Skeletal muscle tissue (tissue), 4 donors: Measurements from ENCODE around the gene AMZ1. TPM values are rescaled to one million over a fixed set of nuclear protein-coding genes. Genes with fewer than 3 reads are reported as not detected.
"Not testable (repeated sequence)": the region's sequence is repeated elsewhere in the genome, so short reads cannot be mapped to it uniquely, and the experiment has no call there.

ENCODE experiments used
- H3K27ac ChIP-seq: one replicate; pipeline ENCODE4 v1.7.0; 2013; ENCODE audit warnings: mild to moderate bottlenecking, low read depth, low read length, inconsistent platforms
- H3K27me3 ChIP-seq, 3 donors: one replicate each; pipeline ENCODE4 v1.7.0; 2013; ENCODE audit warnings: low read length in 3 of 3; ENCODE audit not compliant: control insufficient read depth in 3 of 3, insufficient read depth in 3 of 3
- H3K36me3 ChIP-seq, 3 donors: one replicate each; pipeline ENCODE4 v1.7.0; 2013; ENCODE audit warnings: low read length in 3 of 3; ENCODE audit not compliant: control insufficient read depth in 3 of 3, insufficient read depth in 3 of 3
- H3K4me1 ChIP-seq, 3 donors: one replicate each; pipeline ENCODE4 v1.7.0; 2013; ENCODE audit warnings: low read length in 3 of 3, mild to moderate bottlenecking in 3 of 3; ENCODE audit not compliant: control insufficient read depth in 3 of 3, insufficient read depth in 3 of 3
- H3K4me3 ChIP-seq, 3 donors: one replicate each; pipeline ENCODE4 v1.7.0; 2013; ENCODE audit warnings: low read length in 3 of 3
- H3K9ac ChIP-seq, 3 donors: one replicate each; pipeline ENCODE4 v1.7.0; 2013; ENCODE audit warnings: low read length in 3 of 3, mild to moderate bottlenecking in 3 of 3, moderate library complexity in 2 of 3, low read depth in 1 of 3
- H3K9me3 ChIP-seq, 3 donors: one replicate each; pipeline ENCODE4 v1.7.0; 2013; ENCODE audit warnings: low read length in 3 of 3; ENCODE audit not compliant: control insufficient read depth in 3 of 3
- total RNA-seq: library from RNA; depleted of rRNA; stranded (reverse); fragments of >200 nt; gene quantifications from one replicate; pipeline ENCODE4 v1.2.3, GENCODE V29; 2014
- donor health status: Osteomylitis.

AMZ1 gene
- total RNA-seq, 1 donor from 2014 or later, result under 0.01 TPM

DNA sequence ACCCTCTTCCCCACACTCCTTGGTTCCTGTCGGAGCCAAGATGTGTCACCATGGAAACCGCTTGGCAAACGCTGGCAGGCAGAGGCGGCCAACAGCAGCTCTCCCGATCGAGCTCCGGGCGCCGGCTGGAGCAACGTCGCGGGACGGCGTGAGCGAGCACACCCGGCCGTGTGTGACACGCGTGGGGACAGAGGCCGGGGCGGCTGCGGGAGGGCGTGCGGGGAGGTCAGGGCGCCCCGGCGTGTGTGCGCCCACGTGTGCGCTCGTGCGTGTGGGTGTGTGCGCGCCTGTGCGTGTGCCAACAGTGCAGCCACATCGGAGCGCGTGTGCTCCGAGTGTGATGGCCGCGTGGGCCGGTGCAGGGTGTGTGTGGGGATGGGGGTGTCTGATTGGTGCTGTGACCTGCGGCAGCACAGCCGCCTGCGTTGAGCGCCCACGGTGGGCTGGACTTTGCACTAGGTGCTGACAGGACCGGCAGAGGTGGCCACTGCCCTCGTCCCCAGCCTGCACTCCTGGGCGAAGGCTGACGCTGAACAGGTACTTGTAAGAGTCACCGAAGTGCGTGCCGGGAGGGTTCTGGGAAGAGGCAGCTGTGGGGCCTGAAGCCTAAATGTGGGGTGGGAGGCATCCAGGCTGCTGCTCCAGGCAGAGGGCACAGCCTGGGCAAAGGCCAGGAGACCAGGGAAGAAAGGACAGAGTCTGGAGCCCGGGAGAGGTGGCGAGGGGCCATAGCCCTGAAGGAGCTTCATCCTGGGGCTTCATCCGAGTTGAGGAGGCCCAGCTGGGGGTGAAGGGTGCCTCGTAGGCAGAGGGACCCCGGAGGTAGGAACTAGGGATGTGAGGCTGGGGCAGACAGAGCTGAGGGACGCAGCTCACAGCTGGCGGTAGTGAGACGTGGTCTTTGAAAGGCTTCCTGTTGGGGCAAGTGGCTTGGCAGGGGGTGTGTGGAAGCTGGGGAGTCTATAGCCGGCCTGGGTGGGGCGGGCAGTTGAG lies 8.6 kb upstream of the AMZ1 start:
- H3K9ac ChIP-seq, H3K4me1 ChIP-seq, H3K36me3 ChIP-seq, H3K27ac ChIP-seq, H3K9me3 ChIP-seq, H3K4me3 ChIP-seq: not testable (repeated sequence)
- peaks cover 17 to 36% (median 27%) of the 10 kb centered on the region in 3 donors for H3K27me3 ChIP-seq

DNA sequence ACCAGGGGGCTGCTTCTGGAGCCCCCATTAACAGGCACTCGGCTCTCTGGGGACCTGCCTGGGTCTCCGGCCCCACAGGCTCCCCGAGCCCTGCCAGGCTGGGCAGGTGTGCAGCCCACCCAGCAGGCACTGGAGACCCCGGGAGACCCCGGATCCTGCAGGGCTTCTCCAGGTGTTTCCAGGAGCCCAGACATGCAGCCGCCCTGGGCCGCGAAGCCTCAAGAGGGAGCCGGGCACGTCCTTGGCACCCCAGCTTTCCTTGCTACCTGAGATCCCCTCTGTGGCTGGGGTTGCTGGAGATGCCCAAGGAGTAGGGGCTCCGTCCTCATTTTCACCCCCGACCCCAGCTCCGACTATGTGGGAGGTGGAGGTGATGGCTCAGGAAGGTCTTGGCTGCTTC lies 7.7 kb upstream of the AMZ1 start:
- Histone ChIP-seq H3K36me3 (no peaks in the 10 kb centered on the region), H3K4me3 (no peak overlapping the region), H3K27me3 (peaks cover 18 to 38% (median 29%) of the 10 kb centered on the region in 3 donors), H3K9ac (no peak overlapping the region), H3K4me1 (no peaks in the 10 kb centered on the region), H3K9me3 (peaks cover 0 to 3% (median 0%) of the 10 kb centered on the region in 3 donors), H3K27ac (no peak overlapping the region)

DNA sequence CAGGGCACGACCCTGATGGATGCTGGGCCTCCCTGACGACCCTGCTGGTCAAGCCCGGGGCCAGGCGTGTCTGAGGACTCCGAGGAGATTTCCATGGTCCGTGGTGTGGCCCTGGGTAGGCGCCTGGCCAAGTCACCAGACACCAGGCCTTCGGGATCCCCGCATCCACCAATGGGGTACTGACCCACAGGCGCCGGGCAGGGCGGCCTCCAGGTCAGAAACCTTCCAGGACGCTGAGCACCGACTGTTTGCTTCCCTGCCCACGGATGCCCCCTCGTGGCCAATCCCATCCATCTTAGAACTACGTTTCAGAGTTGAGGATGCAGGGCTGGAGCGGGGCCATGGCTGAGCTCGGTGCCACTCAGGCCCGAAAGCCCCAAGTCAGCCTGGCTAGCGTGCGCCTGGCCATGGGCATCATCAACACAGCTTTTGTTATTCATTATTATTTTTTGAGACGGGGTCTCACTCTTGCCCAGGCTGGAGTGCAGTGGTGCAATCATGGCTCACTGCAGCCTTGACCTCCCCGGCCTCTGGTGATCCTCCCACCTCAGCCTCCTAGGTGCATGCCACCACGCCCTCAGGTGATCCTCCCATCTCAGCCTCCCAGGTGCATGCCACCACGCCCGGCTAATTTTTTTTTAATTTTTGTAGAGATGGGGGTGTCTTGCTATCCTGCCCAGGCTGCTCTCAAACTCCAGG lies 7.1 kb upstream of the AMZ1 start:
- Histone ChIP-seq H3K9ac (no peak overlapping the region), H3K36me3 (no peaks in the 10 kb centered on the region)

DNA sequence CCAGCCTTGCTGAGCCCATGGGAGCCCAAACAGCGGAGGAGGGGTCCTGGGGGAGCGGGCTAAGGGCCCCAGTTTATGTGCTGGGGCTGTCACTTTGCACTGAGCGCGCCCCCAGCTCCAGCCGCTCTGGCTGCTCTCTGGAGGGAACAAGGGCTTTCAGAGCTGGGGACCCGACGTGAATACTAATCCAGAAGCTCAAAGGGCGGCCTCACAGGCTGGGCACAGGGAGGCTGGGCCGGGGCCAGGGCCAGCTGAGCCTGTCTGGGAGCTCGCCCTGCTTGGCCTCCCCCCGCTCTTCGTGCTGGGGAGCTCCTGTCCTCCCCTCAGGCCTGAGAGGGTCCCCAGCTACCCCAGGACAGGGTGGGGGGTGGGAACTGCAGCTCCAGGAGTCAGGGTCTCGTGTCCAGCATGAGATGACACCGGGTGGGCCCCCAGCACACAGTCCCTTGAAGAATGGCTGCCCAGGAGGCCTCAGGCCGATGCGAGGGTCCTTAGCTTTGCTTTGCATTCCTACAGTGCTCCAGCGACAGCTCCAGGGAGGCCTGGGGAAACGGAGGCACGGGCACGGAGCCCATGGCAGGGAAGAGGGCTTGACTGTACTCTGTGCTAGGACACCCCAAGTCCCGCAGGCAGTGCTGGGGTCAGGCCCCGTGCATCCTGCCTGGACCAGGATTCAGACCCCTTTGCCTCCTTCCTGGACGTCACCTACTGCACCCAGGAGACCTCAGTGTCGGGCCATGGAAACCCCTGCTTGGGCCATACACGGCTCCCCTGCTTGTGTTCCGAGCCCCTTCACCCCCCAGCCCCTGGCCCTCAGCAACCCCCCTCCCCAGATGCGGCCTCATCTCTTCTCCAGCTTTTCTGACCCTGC lies 5.8 kb upstream of the AMZ1 start:
- Histone ChIP-seq H3K9ac (no peak overlapping the region), H3K27ac (no peak overlapping the region), H3K36me3 (no peaks in the 10 kb centered on the region), H3K4me3 (no peak overlapping the region), H3K4me1 (peaks cover 0 to under 1% (median 0%) of the 10 kb centered on the region in 3 donors), H3K9me3 (no peaks in the 10 kb centered on the region), H3K27me3 (peaks cover 30 to 48% (median 39%) of the 10 kb centered on the region in 3 donors)

More for the DNA sequence above, 7.1 kb upstream of the AMZ1 start:
- no peaks in the 10 kb centered on the region for H3K4me1 ChIP-seq
- H3K27me3 ChIP-seq, result peaks cover 20 to 40% (median 32%) of the 10 kb centered on the region in 3 donors
- no peaks in the 10 kb centered on the region for H3K9me3 ChIP-seq
- H3K27ac ChIP-seq, result no peak overlapping the region
- no peak overlapping the region for H3K4me3 ChIP-seq

DNA sequence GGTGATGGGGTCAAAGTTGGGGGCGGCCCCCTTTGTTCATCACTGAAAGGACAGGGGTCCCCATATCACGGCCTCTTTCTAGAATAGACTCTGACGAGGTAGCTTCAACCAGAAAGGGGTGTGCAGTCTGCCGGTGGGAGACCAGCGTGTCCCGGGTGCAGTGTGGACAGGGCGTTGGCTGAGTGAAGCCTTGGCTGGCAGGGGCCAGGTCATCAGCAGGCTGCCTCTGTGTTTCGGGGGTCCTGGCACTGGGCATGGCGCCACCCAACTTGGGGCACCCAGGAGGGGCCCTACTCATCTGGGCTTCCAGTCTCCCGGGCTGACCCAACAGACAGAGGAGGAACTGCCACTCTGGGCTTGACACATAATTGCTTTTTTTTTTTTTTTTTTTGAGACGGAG lies 3.5 kb upstream of the AMZ1 start:
- Histone ChIP-seq H3K27me3 (peaks cover 48 to 70% (median 59%) of the 10 kb centered on the region in 3 donors), H3K4me3 (no peak overlapping the region)

DNA sequence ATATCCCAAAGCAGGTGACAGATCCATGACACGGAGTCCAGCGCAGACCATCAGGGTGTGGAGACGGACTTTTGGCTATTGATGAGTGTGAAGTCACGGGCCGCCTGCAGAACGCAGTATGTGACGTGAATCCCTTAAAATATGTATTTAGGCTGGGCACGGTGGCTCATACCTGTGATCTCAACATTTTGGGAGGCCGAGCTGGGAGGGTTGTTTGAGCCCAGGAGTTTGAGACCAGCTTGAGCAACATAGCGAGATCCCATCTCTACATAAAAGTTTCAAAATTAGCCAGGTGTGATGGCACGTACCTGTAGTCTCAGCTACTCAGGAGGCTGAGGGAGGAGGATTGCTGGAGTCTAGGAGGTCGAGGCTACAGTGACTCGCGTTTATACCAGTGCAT lies 1.9 kb upstream of the AMZ1 start:
- H3K27me3 ChIP-seq, result peaks cover 53 to 62% (median 58%) of the 10 kb centered on the region in 3 donors
- H3K4me3 ChIP-seq, result no peak overlapping the region
- no peaks in the 10 kb centered on the region for H3K36me3 ChIP-seq
- H3K27ac ChIP-seq, result no peak overlapping the region
- no peak overlapping the region for H3K9ac ChIP-seq
- H3K4me1 ChIP-seq, result peaks cover 12 to 24% (median 17%) of the 10 kb centered on the region in 3 donors
- H3K9me3 ChIP-seq, result no peaks in the 10 kb centered on the region

More for the DNA sequence above, 3.5 kb upstream of the AMZ1 start:
- no peak overlapping the region for H3K27ac ChIP-seq
- peaks cover 12 to 20% (median 13%) of the 10 kb centered on the region in 3 donors for H3K4me1 ChIP-seq
- H3K9ac ChIP-seq, result no peak overlapping the region
- H3K9me3 ChIP-seq, result no peaks in the 10 kb centered on the region
- H3K36me3 ChIP-seq, result no peaks in the 10 kb centered on the region

DNA sequence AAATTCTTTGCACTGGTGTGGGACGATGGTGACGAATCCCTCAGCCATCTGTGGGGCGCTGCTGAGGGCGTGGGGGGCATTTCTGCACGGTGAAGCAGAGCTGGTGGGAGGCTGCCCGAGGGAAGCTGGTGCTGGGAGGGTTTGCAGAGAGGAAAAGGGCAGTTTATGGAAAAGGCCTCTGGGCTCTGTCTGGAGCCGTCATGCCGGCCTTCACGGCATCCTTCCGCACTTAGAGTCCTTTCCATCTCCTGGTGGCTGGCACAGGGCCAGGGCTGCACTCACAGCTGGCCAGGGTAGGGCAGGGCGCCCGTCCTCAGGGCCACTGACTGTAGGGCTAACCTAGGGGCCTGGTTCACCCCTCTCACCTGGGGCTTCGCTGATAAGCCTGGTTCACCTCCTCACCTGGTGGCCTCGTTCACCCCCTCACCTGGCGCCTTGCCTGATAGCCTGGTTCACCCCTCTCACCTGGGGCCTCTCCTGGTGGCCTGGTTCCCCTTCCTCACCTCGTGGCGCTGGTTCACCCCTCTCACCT lies 598 bp upstream of the AMZ1 start:
- H3K9ac ChIP-seq, result no peak overlapping the region
- H3K27ac ChIP-seq, result no peak overlapping the region
- H3K36me3 ChIP-seq, result no peaks in the 10 kb centered on the region
- H3K9me3 ChIP-seq, result no peaks in the 10 kb centered on the region
- H3K4me3 ChIP-seq, result no peak overlapping the region
- H3K4me1 ChIP-seq, result peaks cover 12 to 24% (median 17%) of the 10 kb centered on the region in 3 donors
- H3K27me3 ChIP-seq, result peaks cover 46 to 51% (median 51%) of the 10 kb centered on the region in 3 donors

DNA sequence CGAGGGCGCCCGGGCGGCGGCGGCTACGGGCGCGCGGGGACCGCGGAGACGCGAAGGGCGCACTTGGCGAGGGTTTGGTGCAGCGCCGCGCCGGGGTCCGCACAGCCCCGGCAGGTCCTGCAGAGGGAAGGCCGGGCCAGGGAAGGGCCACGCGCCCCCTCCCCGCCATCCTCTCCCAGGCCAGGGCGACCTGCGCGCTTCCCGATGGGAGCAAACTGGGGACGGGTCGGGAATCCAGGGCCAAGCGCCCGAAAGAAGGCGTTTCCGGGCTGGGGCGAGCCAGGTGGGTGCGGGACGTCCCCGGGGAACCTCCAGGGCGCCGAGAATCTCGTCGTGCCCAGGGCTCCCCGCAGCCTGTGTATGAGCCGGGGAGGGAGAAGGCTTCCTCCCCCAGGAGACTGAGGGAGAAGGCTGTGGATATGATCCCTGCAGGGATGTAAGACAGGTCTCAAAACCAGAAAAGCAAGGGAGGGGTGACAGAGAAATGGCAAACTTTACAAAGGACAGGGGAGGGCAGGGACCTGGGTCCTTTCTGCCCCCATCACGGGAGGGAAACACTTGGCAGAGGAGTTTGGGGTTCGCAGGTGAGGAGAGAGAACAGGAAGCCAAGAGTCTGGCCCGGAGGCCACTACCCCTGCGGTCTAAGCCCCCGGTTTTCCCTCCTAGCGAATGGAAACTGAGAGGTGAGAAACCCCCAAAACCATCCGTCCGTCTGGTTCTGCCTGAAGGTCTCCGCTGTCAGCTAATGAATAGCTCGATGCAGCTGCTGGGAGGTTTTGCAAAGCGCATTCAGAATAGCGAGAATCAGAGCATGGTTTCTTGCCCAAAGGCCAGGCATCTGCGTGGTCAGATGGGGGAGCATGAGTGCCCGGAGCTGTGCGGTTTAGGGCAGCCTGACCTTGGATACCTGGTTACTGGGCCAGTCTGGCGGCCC lies 674 bp downstream of the AMZ1 start:
- Histone ChIP-seq H3K27me3 (peaks cover 44 to 45% (median 45%) of the 10 kb centered on the region in 3 donors), H3K4me3 (no peak overlapping the region)

More for the DNA sequence above, 674 bp downstream of the AMZ1 start:
- Histone ChIP-seq H3K9me3 (no peaks in the 10 kb centered on the region), H3K36me3 (no peaks in the 10 kb centered on the region), H3K4me1 (peaks cover 12 to 24% (median 17%) of the 10 kb centered on the region in 3 donors), H3K27ac (no peak overlapping the region), H3K9ac (no peak overlapping the region)
